ENCODE results near the gene ENTR1.

Gene ENTR1

GRCh38 chr9:136357202-136357725 is 53.1 kb downstream of the ENTR1 start:
- H3K4me3 ChIP-seq (ENCODE audit: low read depth, low read length) = no peak overlapping the region
- no peak for DNase-seq (ENCODE audit: low read depth)
- no peak for TF ChIP-seq CTCF (IDR thresholded peaks at IDR 0.05; ENCODE audit: low read depth, low read length, missing control alignments)

GRCh38 chr9:136355616-136356557 is 54.5 kb downstream of the ENTR1 start:
- DNase-seq (ENCODE audit: low read depth) = no peak
- no peak overlapping the region for H3K4me3 ChIP-seq (ENCODE audit: low read depth, low read length)
- no peak for TF ChIP-seq CTCF (IDR thresholded peaks at IDR 0.05; ENCODE audit: low read depth, low read length, missing control alignments)

GRCh38 chr9:136354592-136355085 is 55.8 kb downstream of the ENTR1 start:
- DNase-seq (ENCODE audit: low read depth) = no peak
- no peak for TF ChIP-seq CTCF (IDR thresholded peaks at IDR 0.05; ENCODE audit: low read depth, low read length, missing control alignments)
- H3K4me3 ChIP-seq (ENCODE audit: low read depth, low read length) = no peak overlapping the region

- no peak overlapping the region for H3K4me3 ChIP-seq (ENCODE audit: low read depth, low read length)
- no peak for TF ChIP-seq CTCF (IDR thresholded peaks at IDR 0.05; ENCODE audit: low read depth, low read length, missing control alignments)
- no peak for DNase-seq (ENCODE audit: low read depth)
These were observed 56.5 kb downstream of the ENTR1 start for GRCh38 chr9:136353757-136354488.

- no peak for TF ChIP-seq CTCF (IDR thresholded peaks at IDR 0.05; ENCODE audit: low read depth, low read length, missing control alignments)
- H3K4me3 ChIP-seq (ENCODE audit: low read depth, low read length) = no peak overlapping the region
- no peak for DNase-seq (ENCODE audit: low read depth)
These were observed 57.3 kb downstream of the ENTR1 start for GRCh38 chr9:136353088-136353487.

GRCh38 chr9:136352682-136353081 is 57.7 kb downstream of the ENTR1 start:
- no peak for DNase-seq (ENCODE audit: low read depth)
- TF ChIP-seq CTCF (IDR thresholded peaks at IDR 0.05; ENCODE audit: low read depth, low read length, missing control alignments) = no peak

More at GRCh38 chr9:136352682-136353081, 57.7 kb downstream of the ENTR1 start:
- no peak overlapping the region for H3K4me3 ChIP-seq (ENCODE audit: low read depth, low read length)

Measured in GM12864 (cell line).